Measurements from ENCODE around the gene C1RL. TPM values are rescaled to one million over a fixed set of nuclear protein-coding genes. Genes with fewer than 3 reads are reported as not detected.
A peak's percentile ranks its signal among the peaks of the same experiment; 100 is the strongest.

Gene C1RL
- total RNA-seq, 1 donor from 2014 or later, result 11.0 TPM

DNA sequence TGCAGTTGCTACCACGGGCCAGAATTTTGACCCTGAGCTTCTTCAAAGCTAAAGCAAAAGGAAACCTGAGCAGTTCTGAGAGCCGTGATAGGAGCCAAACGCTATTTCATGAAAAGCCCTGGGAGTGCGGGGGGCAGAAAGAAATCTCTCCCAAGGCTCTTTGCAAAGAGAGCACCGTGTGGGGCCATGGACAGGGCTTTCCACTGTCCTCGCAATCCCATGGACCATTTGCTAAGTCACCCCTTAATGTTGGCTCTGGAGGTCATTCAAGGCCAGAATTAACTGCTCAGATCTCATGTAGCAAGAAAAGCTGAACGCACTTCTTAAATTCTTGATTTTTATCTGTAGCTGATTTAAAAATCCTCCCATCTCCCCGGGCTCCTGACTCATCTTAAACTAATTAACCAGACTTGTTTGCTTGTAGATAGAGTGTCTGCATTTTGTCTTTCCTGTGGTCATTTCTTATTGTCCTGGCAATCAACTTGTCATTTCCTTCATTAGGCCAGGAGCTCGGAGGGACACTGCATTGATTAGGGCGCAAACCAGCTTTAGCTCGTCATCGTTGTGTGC is 46.0 kb upstream of the C1RL start:
- FAIRE-seq, result peak; percentile 34
- H3K27me3 Mint-ChIP-seq (ENCODE audit: low read depth, unreplicated experiment), result peaks cover 4% of the 10 kb centered on the region
- no peaks in the 10 kb centered on the region for H3K4me1 Mint-ChIP-seq (ENCODE audit: low read depth, unreplicated experiment)
- DNase-seq (ENCODE audit: low read depth), result no peak
- no peaks in the 10 kb centered on the region for H4K20me1 ChIP-seq (ENCODE audit: insufficient read depth, low read length)
- H3K4me2 ChIP-seq (ENCODE audit: low read length), result no peak overlapping the region
- no peaks in the 10 kb centered on the region for H3K9me3 ChIP-seq (ENCODE audit: insufficient read depth, low read depth, low read length)
- H3K36me3 Mint-ChIP-seq (ENCODE audit: low read depth, unreplicated experiment), result peaks cover 30% of the 10 kb centered on the region
- H3K9me3 Mint-ChIP-seq (ENCODE audit: unreplicated experiment), result no peaks in the 10 kb centered on the region
- H3K27me3 ChIP-seq (ENCODE audit: insufficient read depth, low read length), result no peaks in the 10 kb centered on the region
- no peak overlapping the region for H2AFZ ChIP-seq (ENCODE audit: low read depth, low read length)
- H3K79me2 ChIP-seq (ENCODE audit: insufficient read depth, low read length), result no peaks in the 10 kb centered on the region
- TF ChIP-seq, protein P1, sequence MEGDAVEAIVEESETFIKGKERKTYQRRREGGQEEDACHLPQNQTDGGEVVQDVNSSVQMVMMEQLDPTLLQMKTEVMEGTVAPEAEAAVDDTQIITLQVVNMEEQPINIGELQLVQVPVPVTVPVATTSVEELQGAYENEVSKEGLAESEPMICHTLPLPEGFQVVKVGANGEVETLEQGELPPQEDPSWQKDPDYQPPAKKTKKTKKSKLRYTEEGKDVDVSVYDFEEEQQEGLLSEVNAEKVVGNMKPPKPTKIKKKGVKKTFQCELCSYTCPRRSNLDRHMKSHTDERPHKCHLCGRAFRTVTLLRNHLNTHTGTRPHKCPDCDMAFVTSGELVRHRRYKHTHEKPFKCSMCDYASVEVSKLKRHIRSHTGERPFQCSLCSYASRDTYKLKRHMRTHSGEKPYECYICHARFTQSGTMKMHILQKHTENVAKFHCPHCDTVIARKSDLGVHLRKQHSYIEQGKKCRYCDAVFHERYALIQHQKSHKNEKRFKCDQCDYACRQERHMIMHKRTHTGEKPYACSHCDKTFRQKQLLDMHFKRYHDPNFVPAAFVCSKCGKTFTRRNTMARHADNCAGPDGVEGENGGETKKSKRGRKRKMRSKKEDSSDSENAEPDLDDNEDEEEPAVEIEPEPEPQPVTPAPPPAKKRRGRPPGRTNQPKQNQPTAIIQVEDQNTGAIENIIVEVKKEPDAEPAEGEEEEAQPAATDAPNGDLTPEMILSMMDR (IDR thresholded peaks at IDR 0.05; ENCODE audit: insufficient read depth, low read depth, low read length), result no peak
- no peak for TF ChIP-seq EZH2 (IDR thresholded peaks at IDR 0.05; ENCODE audit: insufficient read depth, low read length)
- no peak overlapping the region for H3K4me3 ChIP-seq (ENCODE audit: insufficient read depth, low read depth, low read length)
- H3K27ac Mint-ChIP-seq (ENCODE audit: unreplicated experiment), result no peak overlapping the region
- no peak overlapping the region for H3K9ac ChIP-seq (ENCODE audit: low read length)
- no peaks in the 10 kb centered on the region for H3K4me1 ChIP-seq (ENCODE audit: insufficient read depth, low read length)
- no peak overlapping the region for H3K27ac ChIP-seq (ENCODE audit: low read depth, low read length)
- H3K4me3 Mint-ChIP-seq (ENCODE audit: unreplicated experiment), result no peak overlapping the region
- H3K36me3 ChIP-seq (ENCODE audit: insufficient read depth, low read length), result no peaks in the 10 kb centered on the region

DNA sequence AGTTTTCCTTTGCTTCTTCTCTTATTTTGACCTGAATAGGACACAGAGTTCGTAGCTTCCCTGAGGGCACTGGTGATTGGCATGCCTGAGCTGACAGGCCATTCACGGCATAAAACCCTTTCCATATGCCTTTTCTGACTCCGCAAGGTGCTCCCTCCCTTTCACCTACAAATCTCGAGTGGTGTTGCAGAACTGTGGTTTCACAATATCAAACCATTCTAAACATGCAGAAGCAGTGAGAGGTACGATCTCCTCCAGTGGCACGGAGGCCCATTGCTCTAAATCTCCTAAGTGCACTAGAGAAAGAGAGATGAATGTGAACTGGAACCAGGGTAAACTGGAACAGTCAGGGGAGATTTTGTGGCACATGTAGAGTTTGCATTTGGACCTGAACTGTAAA is 45.0 kb upstream of the C1RL start:
- Mint-ChIP-seq H3K9me3 (ENCODE audit: unreplicated experiment) (no peaks in the 10 kb centered on the region), H3K36me3 (ENCODE audit: low read depth, unreplicated experiment) (peaks cover 37% of the 10 kb centered on the region), H3K4me1 (ENCODE audit: low read depth, unreplicated experiment) (no peaks in the 10 kb centered on the region), H3K27me3 (ENCODE audit: low read depth, unreplicated experiment) (no peaks in the 10 kb centered on the region), H3K4me3 (ENCODE audit: unreplicated experiment) (no peak overlapping the region), H3K27ac (ENCODE audit: unreplicated experiment) (no peak overlapping the region)
- no peak overlapping the region for H3K27ac ChIP-seq (ENCODE audit: low read depth, low read length)
- H4K20me1 ChIP-seq (ENCODE audit: insufficient read depth, low read length), result no peaks in the 10 kb centered on the region
- H3K9ac ChIP-seq (ENCODE audit: low read length), result no peak overlapping the region
- TF ChIP-seq EZH2 (IDR thresholded peaks at IDR 0.05; ENCODE audit: insufficient read depth, low read length), result no peak
- TF ChIP-seq, protein P1 (IDR thresholded peaks at IDR 0.05; ENCODE audit: insufficient read depth, low read depth, low read length), result no peak
- no peaks in the 10 kb centered on the region for H3K79me2 ChIP-seq (ENCODE audit: insufficient read depth, low read length)
- DNase-seq (ENCODE audit: low read depth), result no peak
- no peak overlapping the region for H2AFZ ChIP-seq (ENCODE audit: low read depth, low read length)
- H3K4me3 ChIP-seq (ENCODE audit: insufficient read depth, low read depth, low read length), result no peak overlapping the region
- H3K36me3 ChIP-seq (ENCODE audit: insufficient read depth, low read length), result no peaks in the 10 kb centered on the region
- H3K27me3 ChIP-seq (ENCODE audit: insufficient read depth, low read length), result no peaks in the 10 kb centered on the region
- no peaks in the 10 kb centered on the region for H3K4me1 ChIP-seq (ENCODE audit: insufficient read depth, low read length)
- no peak overlapping the region for H3K4me2 ChIP-seq (ENCODE audit: low read length)
- H3K9me3 ChIP-seq (ENCODE audit: insufficient read depth, low read depth, low read length), result no peaks in the 10 kb centered on the region
- no peak for FAIRE-seq

DNA sequence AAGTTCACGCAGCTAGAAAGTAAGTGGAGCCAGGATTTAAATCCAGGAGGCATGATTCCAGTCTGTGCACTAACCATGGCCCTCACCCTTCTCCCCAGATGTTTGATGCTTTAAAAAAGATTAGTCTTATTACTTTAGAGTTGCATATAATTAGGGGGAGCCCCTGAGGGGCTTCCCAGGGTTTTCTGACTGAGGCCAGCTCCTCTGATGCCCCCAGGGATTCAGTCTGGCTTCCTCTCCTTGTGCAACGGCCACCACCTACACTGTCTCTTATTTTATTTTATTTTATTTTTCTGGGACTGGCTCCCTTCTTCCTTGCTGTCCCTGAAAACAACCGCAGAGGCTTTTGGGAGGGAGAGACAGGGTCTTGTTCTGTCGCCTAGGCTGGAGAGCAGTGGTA is 43.8 kb upstream of the C1RL start:
- Histone ChIP-seq H3K4me3 (ENCODE audit: insufficient read depth, low read depth, low read length) (no peak overlapping the region), H3K9ac (ENCODE audit: low read length) (no peak overlapping the region), H3K27me3 (ENCODE audit: insufficient read depth, low read length) (no peaks in the 10 kb centered on the region), H3K79me2 (ENCODE audit: insufficient read depth, low read length) (no peaks in the 10 kb centered on the region), H3K27ac (ENCODE audit: low read depth, low read length) (no peak overlapping the region), H3K36me3 (ENCODE audit: insufficient read depth, low read length) (no peaks in the 10 kb centered on the region), H4K20me1 (ENCODE audit: insufficient read depth, low read length) (no peaks in the 10 kb centered on the region), H3K9me3 (ENCODE audit: insufficient read depth, low read depth, low read length) (no peaks in the 10 kb centered on the region), H3K4me1 (ENCODE audit: insufficient read depth, low read length) (no peaks in the 10 kb centered on the region), H3K4me2 (ENCODE audit: low read length) (no peak overlapping the region), H2AFZ (ENCODE audit: low read depth, low read length) (no peak overlapping the region)
- no peaks in the 10 kb centered on the region for H3K9me3 Mint-ChIP-seq (ENCODE audit: unreplicated experiment)
- no peak for DNase-seq (ENCODE audit: low read depth)
- H3K27me3 Mint-ChIP-seq (ENCODE audit: low read depth, unreplicated experiment), result no peaks in the 10 kb centered on the region
- H3K36me3 Mint-ChIP-seq (ENCODE audit: low read depth, unreplicated experiment), result peaks cover 41% of the 10 kb centered on the region
- no peak for TF ChIP-seq EZH2 (IDR thresholded peaks at IDR 0.05; ENCODE audit: insufficient read depth, low read length)
- TF ChIP-seq, protein P1 (IDR thresholded peaks at IDR 0.05; ENCODE audit: insufficient read depth, low read depth, low read length), result no peak
- H3K4me1 Mint-ChIP-seq (ENCODE audit: low read depth, unreplicated experiment), result no peaks in the 10 kb centered on the region
- no peak overlapping the region for H3K4me3 Mint-ChIP-seq (ENCODE audit: unreplicated experiment)
- no peak overlapping the region for H3K27ac Mint-ChIP-seq (ENCODE audit: unreplicated experiment)
- no peak for FAIRE-seq

Measured in astrocyte (in vitro differentiated cells and primary cell).